H1 (cell line): ENCODE measurements around the gene PCNX1. TPM values are rescaled to one million over a fixed set of nuclear protein-coding genes. Genes with fewer than 3 reads are reported as not detected.

Experiments used
- CTCF ChIA-PET: fragments of 300-600 bp; sonication (Branson Sonifier 250); formaldehyde crosslinking; loops from one replicate; lab custom pipeline; 2021; ENCODE audit not compliant: partially characterized antibody; lab: Charles Lee
- POLR2A ChIA-PET: fragments of 300-600 bp; sonication (Branson Sonifier 250); formaldehyde crosslinking; loops from one replicate; lab custom pipeline; 2021; ENCODE audit warnings: inconsistent platforms; ENCODE audit not compliant: partially characterized antibody; lab: Charles Lee
- DNase-seq, 2 experiments: peaks; one replicate each; pipeline versions ENCODE4 v3.0.0 to v3.0.0-alpha.2; 2010 to 2022; ENCODE audit warnings: low spot score in 2 of 2, low read depth in 1 of 2, mixed read lengths in 1 of 2
- FAIRE-seq: peaks from 2 replicates; lab custom pipeline; 2011; peaks lifted over from hg19 to GRCh38; lab: Jason Lieb, UNC
- H2AFZ ChIP-seq: 2 replicates; pipeline ENCODE4 v1.8.1; 2012; ENCODE audit warnings: low read length, inconsistent platforms
- H2AK5ac ChIP-seq: 2 replicates; pipeline ENCODE4 v1.6.1; 2013; ENCODE audit warnings: low read depth, low read length
- H2BK120ac ChIP-seq: replicated peaks from 2 replicates; pipeline ENCODE3; 2013; ENCODE audit warnings: low read depth, low read length, inconsistent platforms
- H2BK12ac ChIP-seq: 2 replicates; pipeline ENCODE4 v1.6.1; 2013; ENCODE audit warnings: low read depth, low read length
- H2BK15ac ChIP-seq: 2 replicates; pipeline ENCODE4 v1.6.1; 2013; ENCODE audit warnings: low read length
- H2BK20ac ChIP-seq: 2 replicates; pipeline ENCODE4 v1.6.1; 2013; ENCODE audit warnings: low read length
- H2BK5ac ChIP-seq: 2 replicates; pipeline ENCODE4 v1.6.1; 2013; ENCODE audit warnings: low read depth, low read length
- H3K14ac ChIP-seq: 2 replicates; pipeline ENCODE4 v1.6.1; 2013; ENCODE audit warnings: inconsistent platforms; ENCODE audit not compliant: insufficient read length
- H3K18ac ChIP-seq: 2 replicates; pipeline ENCODE4 v1.6.1; 2013; ENCODE audit warnings: low read length; ENCODE audit errors: extremely low read depth
- H3K23ac ChIP-seq: 2 replicates; pipeline ENCODE4 v1.6.1; 2013; ENCODE audit warnings: inconsistent platforms; ENCODE audit not compliant: insufficient read length
- H3K23me2 ChIP-seq: 2 replicates; pipeline ENCODE4 v1.6.1; 2013; ENCODE audit warnings: low read depth, low read length
- H3K27ac ChIP-seq: 2 replicates; pipeline ENCODE4 v1.6.1; 2011; ENCODE audit warnings: low read depth, low read length, inconsistent platforms
- H3K27me3 ChIP-seq, 4 experiments: replicated peaks in 1 of 4; 1 replicate in 1 of 4; 2 replicates in 3 of 4; pipeline versions ENCODE4 v1.6.1 to v1.8.1; 2011 to 2013; ENCODE audit warnings: low read length in 3 of 4, mild to moderate bottlenecking in 3 of 4, inconsistent platforms in 2 of 4, mixed read lengths in 2 of 4, moderate library complexity in 1 of 4; ENCODE audit not compliant: control insufficient read depth in 3 of 4, insufficient read depth in 3 of 4; ENCODE audit errors: extremely low read depth in 1 of 4
- H3K36me3 ChIP-seq, 4 experiments: 2 replicates each; pipeline versions ENCODE4 v1.6.1 to v1.8.1; 2011 to 2013; ENCODE audit warnings: mild to moderate bottlenecking in 4 of 4, low read length in 3 of 4, moderate library complexity in 2 of 4, control low read depth in 1 of 4, inconsistent platforms in 1 of 4; ENCODE audit not compliant: insufficient read depth in 4 of 4, control insufficient read depth in 2 of 4
- H3K4ac ChIP-seq: replicated peaks from 2 replicates; pipeline ENCODE3; 2013; ENCODE audit warnings: low read length, low read depth, mixed read lengths, inconsistent platforms; ENCODE audit not compliant: insufficient read length
- H3K4me1 ChIP-seq, 4 experiments: replicated peaks in 1 of 4; 1 replicate in 1 of 4; 2 replicates in 3 of 4; pipeline versions ENCODE4 v1.6.1 to v1.8.1; 2011 to 2013; ENCODE audit warnings: low read length in 3 of 4, inconsistent platforms in 2 of 4, mixed read lengths in 1 of 4; ENCODE audit not compliant: insufficient read depth in 4 of 4, control insufficient read depth in 3 of 4
- H3K4me2 ChIP-seq, 2 experiments: 2 replicates each; pipeline versions ENCODE4 v1.6.1 to v1.8.1; 2011 to 2013; ENCODE audit warnings: low read depth in 2 of 2, low read length in 2 of 2, control low read depth in 1 of 2, inconsistent platforms in 1 of 2, mild to moderate bottlenecking in 1 of 2; ENCODE audit not compliant: insufficient read depth in 1 of 2
- H3K4me3 ChIP-seq, 4 experiments: fragments of 200-600, 300-600 bp in 1 of 4; sonication (generic), shearing (Covaris generic), sonication (Bioruptor Twin) in 1 of 4; 2 replicates each; pipeline versions ENCODE4 v1.5.1 to v1.8.1; 2011 to 2016; ENCODE audit warnings: low read length in 4 of 4, low read depth in 3 of 4, control low read depth in 2 of 4, inconsistent platforms in 2 of 4, mild to moderate bottlenecking in 2 of 4, mixed read lengths in 1 of 4, moderate library complexity in 1 of 4; ENCODE audit not compliant: insufficient read depth in 2 of 4; ENCODE audit errors: extremely low read depth in 1 of 4
- H3K56ac ChIP-seq: replicated peaks from 2 replicates; pipeline ENCODE3; 2013; ENCODE audit warnings: low read depth, mild to moderate bottlenecking, mixed read lengths, low read length, inconsistent platforms; ENCODE audit not compliant: insufficient read length
- H3K79me1 ChIP-seq: 2 replicates; pipeline ENCODE4 v1.6.1; 2013; ENCODE audit warnings: low read depth, low read length, control low read depth
- H3K79me2 ChIP-seq, 2 experiments: 2 replicates each; pipeline versions ENCODE4 v1.6.1 to v1.8.1; 2012 to 2013; ENCODE audit warnings: low read length in 2 of 2, mild to moderate bottlenecking in 2 of 2, inconsistent platforms in 1 of 2; ENCODE audit not compliant: insufficient read depth in 2 of 2, control insufficient read depth in 1 of 2
- H3K9ac ChIP-seq, 4 experiments: replicated peaks in 1 of 4; 1 replicate in 1 of 4; 2 replicates in 3 of 4; pipeline versions ENCODE4 v1.6.1 to v1.8.1; 2011 to 2013; ENCODE audit warnings: low read depth in 3 of 4, low read length in 3 of 4, control low read depth in 2 of 4, mild to moderate bottlenecking in 2 of 4, moderate library complexity in 2 of 4, inconsistent platforms in 1 of 4; ENCODE audit errors: extremely low read depth in 1 of 4
- H3K9me3 ChIP-seq, 2 experiments: 2 replicates each; pipeline versions ENCODE4 v1.6.1 to v1.8.1; 2012 to 2013; ENCODE audit warnings: mild to moderate bottlenecking in 2 of 2, moderate library complexity in 2 of 2, control low read depth in 1 of 2, inconsistent platforms in 1 of 2, low read depth in 1 of 2, low read length in 1 of 2, mixed read lengths in 1 of 2; ENCODE audit not compliant: insufficient read depth in 2 of 2
- H4K20me1 ChIP-seq, 2 experiments: replicated peaks in 1 of 2; 2 replicates each; pipeline versions ENCODE3 to v1.8.1; 2011 to 2013; ENCODE audit warnings: inconsistent platforms in 2 of 2, low read length in 2 of 2, mild to moderate bottlenecking in 1 of 2; ENCODE audit not compliant: insufficient read depth in 2 of 2, control insufficient read depth in 1 of 2
- H4K5ac ChIP-seq: 2 replicates; pipeline ENCODE4 v1.6.1; 2013; ENCODE audit warnings: low read length, low read depth, mixed read lengths, inconsistent platforms; ENCODE audit not compliant: insufficient read length
- H4K8ac ChIP-seq: 2 replicates; pipeline ENCODE4 v1.8.0; 2013; ENCODE audit warnings: mild to moderate bottlenecking, moderate library complexity, low read length, inconsistent platforms; ENCODE audit not compliant: insufficient read depth; ENCODE audit errors: extremely low read depth
- H4K91ac ChIP-seq: replicated peaks from 2 replicates; pipeline ENCODE3; 2013; ENCODE audit warnings: low read length, mixed read lengths, inconsistent platforms; ENCODE audit not compliant: insufficient read length
- ATF3 ChIP-seq: IDR thresholded peaks from 2 replicates; pipeline ENCODE4 v1.6.1; 2011; ENCODE audit warnings: low read depth, mild to moderate bottlenecking, low read length; ENCODE audit not compliant: insufficient read depth
- CTBP2 ChIP-seq: IDR thresholded peaks from 2 replicates; pipeline ENCODE4 v1.7.0; 2011; ENCODE audit warnings: borderline replicate concordance, mild to moderate bottlenecking, moderate library complexity, mixed read lengths, low read length; ENCODE audit not compliant: insufficient read depth, insufficient read length
- EP300 ChIP-seq, 2 experiments: IDR thresholded peaks; 1 replicate in 1 of 2; 2 replicates in 1 of 2; pipeline ENCODE4 v1.6.1; 2011 to 2012; ENCODE audit warnings: low read depth in 2 of 2, low read length in 2 of 2, mild to moderate bottlenecking in 2 of 2, borderline replicate concordance in 1 of 2, inconsistent platforms in 1 of 2, moderate library complexity in 1 of 2
- GABPA ChIP-seq: IDR thresholded peaks from 2 replicates; pipeline ENCODE4 v1.6.1; 2011; ENCODE audit warnings: mild to moderate bottlenecking, low read length, moderate library complexity, borderline replicate concordance; ENCODE audit not compliant: insufficient read depth
- POLR2AphosphoS5 ChIP-seq: IDR thresholded peaks from 2 replicates; pipeline ENCODE4 v1.6.1; 2011; ENCODE audit warnings: low read depth, low read length
- SP2 ChIP-seq: IDR thresholded peaks from 2 replicates; pipeline ENCODE4 v1.6.1; 2012; ENCODE audit warnings: mild to moderate bottlenecking, low read length, inconsistent platforms
- TEAD4 ChIP-seq: IDR thresholded peaks from 2 replicates; pipeline ENCODE4 v1.6.1; 2012; ENCODE audit warnings: low read depth, low read length, inconsistent platforms, mixed read lengths
- WGBS, 2 experiments: shearing (Covaris generic) in 1 of 2; methylation state at CpG; one replicate each; pipeline versions ENCODE4 v1.1.6 to v1.1.7; 2013 to 2015; ENCODE audit warnings: low lambda C conversion rate in 2 of 2, mixed read lengths in 2 of 2, inconsistent platforms in 1 of 2, low coverage in 1 of 2, missing lambda C conversion rate in 1 of 2; ENCODE audit not compliant: insufficient replicate concordance in 2 of 2, insufficient coverage in 1 of 2, insufficient read length in 1 of 2; ENCODE audit errors: extremely low coverage in 1 of 2, missing lambda C conversion rate in 1 of 2; 5-methylcytosine and 5-hydroxymethylcytosine counted together
- long read RNA-seq, 2 experiments: library from RNA in 1 of 2; library from capped mRNA in 1 of 2; stranded (forward); transcript quantifications; one replicate each; pipeline ENCODE4 v2.0.0, GENCODE V29; 2021; ENCODE audit warnings: inconsistent platforms in 1 of 2
- polyA minus RNA-seq, 3 experiments: library from RNA; depleted of rRNA, polyadenylated mRNA; stranded (reverse); fragments of >200 nt; gene quantifications; 1 replicate in 2 of 3; 2 replicates in 1 of 3; pipeline ENCODE4 v1.2.3, GENCODE V29; 2011
- polyA plus RNA-seq, 7 experiments: library from polyadenylated mRNA; depleted of rRNA in 3 of 7; stranded (reverse) in 5 of 7; unstranded in 2 of 7; fragments of >200 nt in 5 of 7; fragments of 200-250 nt in 2 of 7; gene quantifications; 1 replicate in 5 of 7; 2 replicates in 1 of 7; 4 replicates in 1 of 7; pipeline versions ENCODE4 v1.2.1 to v1.2.3, GENCODE V29; 2011 to 2013; ENCODE audit warnings: missing spikeins in 2 of 7, mixed read lengths in 2 of 7
- total RNA-seq: library from RNA; stranded (reverse); fragmentation: NEBNext Ultra II Directional; extraction: Animal tissue kit (Norgen Biotek cat#: 25700); gene quantifications from 2 replicates; pipeline ENCODE4 v1.2.1, GENCODE V29; 2021

The PCNX1 gene
- total RNA-seq (50.5 and 53.2 TPM in 2 replicates), polyA plus RNA-seq (2011; rRNA removed) (29.9 and 37.7 TPM in 2 replicates), polyA minus RNA-seq (2011; rRNA and poly(A)+ RNA removed) (150 and 181 TPM in 2 replicates)
- 23.8 TPM for polyA plus RNA-seq (2011; cell fraction: cytosol; rRNA removed)
- 55.3 TPM for polyA plus RNA-seq (2011; cell fraction: nucleus; rRNA removed)
- polyA plus RNA-seq (2012, experiment 1 of 2): 16.2 to 23.3 TPM (median 21.8 TPM) in 4 replicates
- 0.85 TPM for polyA plus RNA-seq (2012, experiment 2 of 2)
- polyA plus RNA-seq (2013, experiment 1 of 2): 24.9 TPM
- polyA plus RNA-seq (2013, experiment 2 of 2): 25.6 TPM
- 63.5 TPM for polyA minus RNA-seq (2011; cell fraction: cytosol; rRNA and poly(A)+ RNA removed)
- 165 TPM for polyA minus RNA-seq (2011; cell fraction: nucleus; rRNA and poly(A)+ RNA removed)
- long read RNA-seq, experiment 1, full-length matches to known transcripts: 1 of 16 reads
- long read RNA-seq, experiment 1, partial matches to known transcripts: 7 of 16 reads
- long read RNA-seq, experiment 1, other reads (novel, unspliced or antisense): 8 of 16 reads
- long read RNA-seq, experiment 2, partial matches to known transcripts: 0 of 1 reads
- long read RNA-seq, experiment 2, other reads (novel, unspliced or antisense): 1 of 1 reads

GRCh38 chr14:70907176-70907995 is at the start of gene PCNX1:
Gene PCNX1, plus strand, starts transcription at chr14:70907459. Its CDS starts 392 bp downstream, at chr14:70907851.
- peak within 1 kb of the TSS; percentile 98 for H4K5ac ChIP-seq
- ChIA-PET CTCF (interaction anchor here (0.7 to 4.3 kb wide), 16 partner anchors 8 to 376 kb away, joined by 3 to 39 read pairs (median 4); no protein-coding TSS in a partner anchor), POLR2A (interaction anchor here (0.7 to 1.6 kb wide), 9 partner anchors 9 to 984 kb away, joined by 3 to 7 read pairs (median 3); partner anchors contain the start of gene MED6)
- peak within 1 kb of the TSS; percentile 62 to 97 (median 92) for H3K4me3 ChIP-seq
- H2AK5ac ChIP-seq: no peak within 1 kb of the TSS
- 0 out of 7 replicates have a peak, but pooled peaks cover 0 to 4% (median 0%) of the 10 kb centered on the region in 4 experiments for H3K27me3 ChIP-seq
- peak within 1 kb of the TSS; percentile 92 for H3K18ac ChIP-seq
- peak within 1 kb of the TSS; percentile 77; the same call in 1 of the 2 replicates for H3K27ac ChIP-seq
- H3K23ac ChIP-seq: no peak within 1 kb of the TSS
- peak within 1 kb of the TSS; percentile 72 to 76 for H3K4me2 ChIP-seq
- H3K79me2 ChIP-seq: peaks cover 15 to 41% of the 10 kb centered on the region in 2 experiments
- peak within 1 kb of the TSS; percentile 98 for H2AFZ ChIP-seq
- H3K4me1 ChIP-seq: peaks cover 0 to 9% (median 6%) of the 10 kb centered on the region in 4 experiments; a peak in 5 of 7 replicates
- no peak within 1 kb of the TSS for H2BK15ac ChIP-seq
- H3K23me2 ChIP-seq: peaks cover 3% of the 10 kb centered on the region
- H4K8ac ChIP-seq: peak within 1 kb of the TSS; percentile 96
- H4K91ac ChIP-seq: peak within 1 kb of the TSS; percentile 56
- no peaks in the 10 kb centered on the region for H3K9me3 ChIP-seq
- DNase-seq (peak; percentile 64 to 97), FAIRE-seq (no peak)
- 3% methylated on average over 56 of the region's 101 CpGs; no CpG with 5 or more reads in 1 of the 2 experiments for WGBS, 2 experiments
- H2BK5ac ChIP-seq: peak within 1 kb of the TSS; percentile 79
- H2BK120ac ChIP-seq: no peak within 1 kb of the TSS
- H2BK12ac ChIP-seq: no peak within 1 kb of the TSS
- peaks cover 2 to 14% of the 10 kb centered on the region in 2 experiments for H4K20me1 ChIP-seq
- H3K14ac ChIP-seq: no peak within 1 kb of the TSS
- H3K79me1 ChIP-seq: peaks cover 5% of the 10 kb centered on the region; the same call in 1 of the 2 replicates
- no peaks in the 10 kb centered on the region for H3K36me3 ChIP-seq
- peak within 1 kb of the TSS; percentile 79 to 86 (median 82) for H3K9ac ChIP-seq
- H3K56ac ChIP-seq: peak within 1 kb of the TSS; percentile 90
- H3K4ac ChIP-seq: no peak within 1 kb of the TSS
- H2BK20ac ChIP-seq: no peak within 1 kb of the TSS
- no peak for TF ChIP-seq POLR2AphosphoS5
- no peak for TF ChIP-seq GABPA
- TF ChIP-seq SP2: no peak
- no peak for TF ChIP-seq CTBP2
- TF ChIP-seq EP300 (IDR thresholded peaks at IDR 0.05; ENCODE audit: borderline replicate concordance in 1 of 2, low read depth in 2 of 2, low read length in 2 of 2): no peak
- TF ChIP-seq ATF3: no peak
- no peak for TF ChIP-seq TEAD4
